GM18951 (cell line): Measurements from ENCODE around the gene PSMG3.

Experiments used
- POLR2A ChIP-seq: IDR thresholded peaks from 4 replicates; pipeline ENCODE4 v1.6.1; 2011; ENCODE audit warnings: mild to moderate bottlenecking; ENCODE audit not compliant: insufficient read length, insufficient read depth; ENCODE audit errors: extremely low read depth
- in situ Hi-C: fragments of 300-500 bp; cut with MboI; formaldehyde crosslinking; loops from one replicate; pipeline ENCODE4 v1.12.0; 2022; ENCODE audit warnings: low sequenced_read_pairs, mixed read lengths, inconsistent platforms; ENCODE audit not compliant: unreplicated experiment

Gene PSMG3

GRCh38 chr7:1601956-1602355, 32.1 kb upstream of the PSMG3 start:
- no peak for TF ChIP-seq POLR2A
- in situ Hi-C loops, result no loop called here

- no peak for TF ChIP-seq POLR2A
These were observed 30.0 kb upstream of the PSMG3 start for GRCh38 chr7:1599640-1600395.

DNA sequence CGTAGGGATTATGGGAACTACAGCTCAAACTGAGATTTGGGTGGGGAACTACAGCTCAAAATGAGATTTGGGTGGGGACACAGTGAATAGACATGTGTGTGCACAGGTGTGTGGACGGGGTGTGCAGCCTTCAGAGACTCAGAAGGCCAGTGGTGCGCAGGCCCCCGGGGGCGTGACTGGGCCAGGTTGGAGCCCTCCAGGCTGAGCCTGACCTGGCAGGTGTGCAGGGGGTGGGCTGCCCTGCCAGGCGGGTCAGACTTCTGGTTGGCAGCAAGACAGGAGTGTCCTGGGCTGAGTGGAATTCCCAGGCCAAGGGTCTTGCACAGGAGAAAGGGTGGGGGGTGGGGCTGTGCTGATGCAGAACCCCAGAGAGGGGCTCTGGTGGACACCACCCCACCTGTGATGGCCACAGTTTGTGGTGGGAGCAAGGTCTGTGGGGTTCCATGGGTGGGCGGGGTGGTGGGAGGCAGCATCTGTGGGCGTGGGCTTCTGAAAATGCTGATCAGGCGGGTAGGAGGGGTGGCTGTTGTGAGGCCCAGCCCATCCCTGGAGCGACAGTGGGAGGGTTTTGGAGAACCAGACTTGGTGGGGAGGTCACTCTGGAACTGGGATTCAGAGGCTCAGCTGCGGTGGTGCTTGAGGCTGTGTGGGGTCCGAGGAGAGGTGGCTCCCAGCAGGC, 29.3 kb upstream of the PSMG3 start:
- in situ Hi-C loops, result no loop called here
- TF ChIP-seq POLR2A, result no peak

More at GRCh38 chr7:1599640-1600395, 30.0 kb upstream of the PSMG3 start:
- in situ Hi-C loops, result no loop called here

DNA sequence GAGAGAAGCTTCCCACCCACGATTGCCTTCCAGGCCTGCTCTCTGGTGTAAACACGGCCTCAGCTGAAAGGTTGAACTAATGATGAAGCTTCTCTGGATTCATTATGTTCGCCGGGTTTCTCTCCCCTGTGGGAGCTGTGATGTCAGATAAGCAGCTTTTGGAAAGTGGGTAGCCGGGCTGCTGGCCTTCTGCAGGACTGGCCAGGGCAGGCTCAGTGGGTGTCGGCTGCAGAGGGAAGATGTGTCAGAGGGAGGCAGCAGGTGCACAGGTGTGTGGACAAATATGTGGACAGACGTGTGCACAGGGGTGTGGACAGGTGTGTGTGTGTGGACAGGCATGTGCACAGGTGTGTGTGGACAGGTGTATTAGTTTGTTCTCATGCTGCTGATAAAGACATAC, 28.5 kb upstream of the PSMG3 start:
- in situ Hi-C loops, result no loop called here
- TF ChIP-seq POLR2A, result no peak

DNA sequence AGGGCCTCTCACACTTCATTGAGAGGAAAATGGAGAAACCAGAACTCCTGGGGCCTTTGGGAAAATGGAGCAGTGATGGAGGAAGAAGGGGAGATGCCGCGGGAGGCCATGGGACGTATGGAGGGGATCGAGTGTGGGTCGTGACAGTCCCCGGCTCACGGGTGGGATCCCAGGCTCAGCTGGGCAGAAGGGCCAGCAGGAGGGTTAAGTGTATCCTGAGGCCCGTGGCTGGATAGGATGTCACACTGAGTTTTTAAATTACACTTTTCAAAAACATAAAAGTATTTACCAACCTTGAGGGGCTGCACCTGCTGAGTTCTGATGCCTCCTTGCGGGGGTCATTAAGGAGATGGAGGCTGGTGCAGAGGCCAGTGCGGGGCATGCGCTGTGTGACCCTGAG, 28.0 kb upstream of the PSMG3 start:
- no peak for TF ChIP-seq POLR2A
- in situ Hi-C loops, result no loop called here

DNA sequence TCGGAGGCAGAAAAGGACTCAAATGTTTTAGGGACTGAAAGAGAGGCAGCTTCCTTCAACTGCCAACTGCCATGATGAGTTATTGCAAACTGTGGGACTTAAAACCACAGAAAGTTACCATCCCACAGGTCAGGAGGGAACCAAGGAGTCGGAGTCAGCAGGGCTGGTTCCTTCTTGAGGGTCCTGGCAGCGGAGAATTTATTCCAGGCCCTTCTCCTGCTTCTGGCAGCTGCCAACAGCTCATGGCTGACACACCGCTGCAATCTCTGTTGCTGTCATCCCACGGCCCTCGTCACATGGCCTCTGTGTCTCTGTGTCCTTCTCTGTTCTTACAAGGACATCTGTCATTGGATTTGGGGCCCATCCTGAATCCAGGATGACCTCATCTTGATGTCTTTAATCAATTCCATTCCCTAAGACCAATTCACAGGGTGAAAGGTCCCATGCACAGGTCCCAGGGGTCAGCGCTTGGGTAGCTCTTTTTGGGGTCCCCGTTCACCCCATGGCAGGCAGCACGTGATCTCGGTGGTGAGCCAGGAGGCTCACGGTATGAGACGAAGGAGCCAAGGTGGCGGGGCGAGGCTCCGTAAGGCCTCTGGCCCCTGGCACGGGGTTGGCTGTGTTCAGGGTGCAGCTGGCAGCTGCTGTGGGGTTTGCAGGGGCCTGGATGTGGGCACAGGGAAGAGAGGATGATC, 27.4 kb upstream of the PSMG3 start:
- TF ChIP-seq POLR2A, result no peak
- in situ Hi-C loops, result no loop called here

GRCh38 chr7:1596181-1597043, 26.6 kb upstream of the PSMG3 start:
- no peak for TF ChIP-seq POLR2A
- in situ Hi-C loops, result no loop called here

DNA sequence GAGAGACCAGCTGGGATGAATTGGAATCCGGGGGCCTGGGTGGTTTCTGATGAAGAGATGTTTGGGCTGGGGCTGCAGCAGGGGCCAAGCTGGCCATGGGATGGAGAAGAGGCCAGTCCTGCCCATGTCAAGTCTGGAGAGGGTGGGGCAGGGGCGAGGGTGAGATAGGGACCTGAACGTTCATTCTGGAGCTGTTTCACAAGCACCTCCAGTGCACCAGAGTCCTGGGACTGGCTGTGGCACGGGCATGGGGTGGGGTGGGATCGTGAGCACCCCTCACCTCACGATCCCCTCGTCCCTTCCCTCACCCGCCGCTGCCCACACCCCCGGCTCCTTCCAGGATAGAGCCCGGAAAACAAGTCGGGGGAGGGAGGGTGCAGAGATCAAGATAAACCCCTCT, 25.8 kb upstream of the PSMG3 start:
- TF ChIP-seq POLR2A, result no peak
- in situ Hi-C loops, result no loop called here

GRCh38 chr7:1595027-1595426, 25.2 kb upstream of the PSMG3 start:
- in situ Hi-C loops, result no loop called here
- TF ChIP-seq POLR2A, result no peak

- TF ChIP-seq POLR2A, result no peak
- in situ Hi-C loops, result no loop called here
These were observed 24.1 kb upstream of the PSMG3 start for GRCh38 chr7:1593904-1594421.

DNA sequence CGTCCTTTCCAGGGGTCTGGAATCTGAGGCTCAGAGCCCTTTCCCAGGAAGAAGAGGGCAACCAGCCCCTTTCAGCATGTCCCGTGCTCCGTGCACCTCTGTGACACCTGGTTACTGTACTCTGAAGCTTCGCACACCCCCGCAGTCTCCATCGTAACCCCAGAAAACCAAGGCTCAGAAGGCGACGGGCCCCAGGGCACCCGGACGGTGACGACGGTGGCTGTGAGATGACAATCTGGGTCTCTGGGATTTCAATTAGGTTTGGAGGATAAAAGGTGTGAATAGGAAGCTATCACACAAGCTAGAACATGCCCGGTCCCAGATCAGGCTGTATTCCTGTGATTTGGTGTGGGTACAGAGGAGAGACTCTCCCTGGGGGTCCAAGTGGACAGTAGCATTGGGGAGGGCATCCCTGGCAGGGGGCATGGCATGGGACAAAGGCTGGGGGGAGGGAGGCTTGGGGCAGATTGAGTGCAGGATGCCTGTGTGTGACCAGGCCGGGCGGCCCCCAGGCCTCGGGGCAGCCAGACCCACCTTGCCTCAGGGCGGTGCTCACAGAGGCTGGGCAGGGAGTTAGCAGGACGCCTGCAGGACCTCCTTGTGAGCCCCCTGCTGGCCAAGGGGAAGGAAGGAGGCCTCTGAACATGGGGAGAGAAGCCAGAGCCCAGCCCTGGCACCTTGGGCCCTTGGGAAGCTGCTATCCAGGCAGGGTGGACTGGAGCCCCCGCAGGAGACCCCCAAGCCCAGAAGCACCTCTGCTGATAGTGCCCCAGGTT, 23.4 kb upstream of the PSMG3 start:
- no peak for TF ChIP-seq POLR2A
- in situ Hi-C loops, result no loop called here

GRCh38 chr7:1592299-1592871, 22.6 kb upstream of the PSMG3 start:
- in situ Hi-C loops, result no loop called here
- no peak for TF ChIP-seq POLR2A

DNA sequence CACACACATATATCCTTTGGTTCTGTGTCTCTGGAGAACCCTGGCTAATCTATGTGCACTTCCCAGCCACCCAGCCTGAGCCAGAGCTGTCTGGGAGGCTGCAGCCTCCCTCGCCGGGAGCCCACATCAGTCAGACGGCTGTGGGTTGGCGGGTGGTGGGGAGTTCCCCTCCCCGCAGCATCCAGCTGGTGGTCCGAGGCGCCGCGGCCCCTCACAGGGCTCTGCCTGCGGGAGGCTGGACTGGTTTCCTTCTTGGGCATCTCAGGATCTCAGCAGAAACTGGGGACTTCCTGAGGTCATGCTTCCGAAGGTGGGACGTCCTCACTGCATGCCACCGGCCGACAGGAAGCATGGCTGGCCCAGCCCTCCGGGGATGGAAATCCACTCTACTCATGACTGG, 22.0 kb upstream of the PSMG3 start:
- no peak for TF ChIP-seq POLR2A
- in situ Hi-C loops, result no loop called here
